ENCODE data around the gene MLXIPL. TPM values are rescaled to one million over a fixed set of nuclear protein-coding genes. Genes with fewer than 3 reads are reported as not detected.

The MLXIPL gene
- total RNA-seq, 1 experiment from 2014 or later, result 6.1 TPM

GRCh38 chr7:73650524-73650923 is 26.2 kb upstream of the MLXIPL start:
- Histone ChIP-seq H4K20me1 (ENCODE audit: control insufficient read depth, insufficient read depth, insufficient read length) (no peaks in the 10 kb centered on the region), H2BK12ac (ENCODE audit: insufficient read length, low read depth, low read length) (no peak overlapping the region), H3K9me3 (ENCODE audit: control insufficient read depth, low read depth, low read length) (no peaks in the 10 kb centered on the region), H3K79me2 (ENCODE audit: insufficient read depth, low read length) (no peaks in the 10 kb centered on the region), H3K4me1 (ENCODE audit: insufficient read depth, low read length) (0 out of 2 replicates have a peak, but pooled peaks cover 3% of the 10 kb centered on the region), H3K56ac (ENCODE audit: insufficient read length, low read depth, low read length) (no peak overlapping the region), H3K9ac (ENCODE audit: extremely low read depth, insufficient read length, low read length) (no peak overlapping the region), H3K18ac (ENCODE audit: insufficient read length, low read depth, low read length) (no peak overlapping the region), H3K23ac (ENCODE audit: insufficient read length, low read depth, low read length) (no peak overlapping the region), H3K23me2 (ENCODE audit: insufficient read length, low read depth, low read length, poor library complexity, severe bottlenecking) (peaks cover 8% of the 10 kb centered on the region), H3K79me1 (ENCODE audit: insufficient read depth, low read depth, low read length, poor library complexity, severe bottlenecking) (no peaks in the 10 kb centered on the region), H2AK5ac (ENCODE audit: insufficient read length, low read length) (no peak overlapping the region), H3K27me3 (ENCODE audit: insufficient read depth, low read length) (peaks cover 4% of the 10 kb centered on the region; the same call in 1 of the 2 replicates), H4K5ac (ENCODE audit: insufficient read length, low read depth, low read length) (no peak overlapping the region), H2BK5ac (ENCODE audit: insufficient read length, low read length) (no peak overlapping the region), H4K91ac (ENCODE audit: insufficient read length, low read depth, low read length) (no peak overlapping the region), H2BK20ac (ENCODE audit: low read depth, low read length, poor library complexity, severe bottlenecking) (no peak overlapping the region), H3K27ac (ENCODE audit: insufficient read length, low read depth, low read length) (no peak overlapping the region), H4K8ac (replicated peaks; ENCODE audit: insufficient read length, low read depth, low read length) (no peak overlapping the region), H3K4me2 (ENCODE audit: insufficient read depth, insufficient read length, low read length) (no peak overlapping the region), H2BK120ac (ENCODE audit: low read depth, low read length, poor library complexity, severe bottlenecking) (no peak overlapping the region), H3T11ph (ENCODE audit: low read length) (no peak overlapping the region), H2AFZ (ENCODE audit: low read length) (no peak overlapping the region), H3K14ac (ENCODE audit: insufficient read depth, low read length) (no peak overlapping the region; the same call in 1 of the 2 replicates), H3K4ac (ENCODE audit: low read depth, low read length) (no peak overlapping the region), H2BK15ac (ENCODE audit: low read depth, low read length) (no peak overlapping the region)
- H3K9me3 Mint-ChIP-seq, result peaks cover 4% of the 10 kb centered on the region in 2 experiments; a peak in 4 of 5 replicates
- no peak overlapping the region for H3K27ac Mint-ChIP-seq
- H3K4me3 Mint-ChIP-seq, result no peak overlapping the region
- peaks cover 9 to 28% of the 10 kb centered on the region in 2 experiments for H3K4me1 Mint-ChIP-seq
- no CpG with 5 or more reads among the region's 5 CpGs for WGBS (ENCODE audit: extremely low coverage, insufficient read length, low lambda C conversion rate)
- DNase-seq, result no peak
- peaks cover 77% of the 10 kb centered on the region for H3K27me3 Mint-ChIP-seq (ENCODE audit: low read depth)
- H3K36me3 Mint-ChIP-seq (ENCODE audit: insufficient read depth in 1 of 3, low read depth in 3 of 3), result peaks cover 0 to 3% (median 0%) of the 10 kb centered on the region in 3 experiments; a peak in 2 of 7 replicates
- no peak for TF ChIP-seq CTCF (conservative IDR thresholded peaks at IDR 0.05)

Measured in H9 (cell line).